Measurements from ENCODE around the gene DALRD3.

DALRD3 gene

GRCh38 chr3:49035281-49035680, 16.9 kb upstream of the DALRD3 start:
- TF ChIP-seq CTCF (IDR thresholded peaks at IDR 0.05) = no peak
- no peak overlapping the region for H3K27ac Mint-ChIP-seq
- DNase-seq = no peak
- no peak overlapping the region for H3K4me3 Mint-ChIP-seq
- H3K9me3 Mint-ChIP-seq = no peaks in the 10 kb centered on the region
- no peaks in the 10 kb centered on the region for H3K27me3 Mint-ChIP-seq (ENCODE audit: low read depth, poor library complexity)
- H3K36me3 Mint-ChIP-seq (ENCODE audit: low read depth) = peaks cover 53% of the 10 kb centered on the region
- peaks cover 16% of the 10 kb centered on the region for H3K4me1 Mint-ChIP-seq

DNA sequence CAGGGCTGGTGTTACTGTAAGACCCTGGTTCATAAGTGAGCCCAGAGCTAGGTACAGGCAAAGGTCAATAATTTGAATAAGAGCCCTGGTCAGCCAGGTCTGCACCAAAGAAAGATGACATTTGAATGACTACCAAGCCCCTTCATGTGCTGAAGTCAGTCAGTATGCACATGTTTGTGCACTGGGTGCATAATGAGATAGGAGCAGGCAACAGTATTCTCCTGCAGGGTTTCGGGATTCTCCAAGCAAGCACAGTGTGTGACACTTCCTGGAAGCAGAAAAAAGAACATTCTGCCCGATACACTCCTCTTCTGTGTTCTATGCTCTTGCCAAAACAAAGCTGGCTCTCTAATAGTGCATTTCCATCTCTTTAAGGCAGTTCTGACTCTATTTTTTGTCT, 16.3 kb upstream of the DALRD3 start:
- Mint-ChIP-seq H3K27ac (peak overlapping the region; percentile 70), H3K9me3 (no peaks in the 10 kb centered on the region), H3K4me3 (no peak overlapping the region), H3K27me3 (ENCODE audit: low read depth, poor library complexity) (no peaks in the 10 kb centered on the region), H3K4me1 (peaks cover 17% of the 10 kb centered on the region), H3K36me3 (ENCODE audit: low read depth) (peaks cover 53% of the 10 kb centered on the region)
- DNase-seq = no peak
- no peak for TF ChIP-seq CTCF (IDR thresholded peaks at IDR 0.05)

DNA sequence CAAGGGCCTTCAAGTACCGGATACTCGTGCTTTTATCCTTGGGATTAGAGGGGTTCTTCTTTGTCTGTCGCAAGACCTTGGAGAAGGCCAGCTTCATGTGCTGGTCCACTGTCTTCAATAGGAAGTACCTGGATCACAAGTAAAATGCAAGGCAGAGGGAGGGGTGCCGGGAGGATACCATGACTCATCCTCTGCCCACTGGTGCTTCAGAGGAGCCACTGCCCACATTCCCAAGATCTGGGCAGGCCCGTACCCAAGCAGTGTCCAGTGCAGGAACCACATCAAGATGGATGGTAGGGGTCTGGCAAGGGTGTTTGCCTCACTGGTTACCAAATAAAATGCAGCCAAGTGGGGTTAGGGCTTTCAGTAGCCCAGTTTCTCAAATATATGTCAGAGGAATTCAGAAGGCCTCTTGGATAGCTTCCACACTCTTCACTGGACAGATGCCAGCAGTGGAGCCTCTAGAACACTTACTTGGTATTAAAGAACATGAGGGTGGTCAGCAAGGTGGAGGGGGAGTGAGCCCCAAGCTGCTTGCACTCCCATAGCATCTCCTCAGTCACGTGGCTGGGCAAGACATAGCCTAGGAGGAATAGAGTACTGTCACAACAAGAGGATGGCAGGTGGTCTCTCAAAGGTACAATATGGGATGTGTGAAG, 14.4 kb upstream of the DALRD3 start:
- Mint-ChIP-seq H3K9me3 (no peaks in the 10 kb centered on the region), H3K27me3 (ENCODE audit: low read depth, poor library complexity) (no peaks in the 10 kb centered on the region), H3K27ac (no peak overlapping the region), H3K36me3 (ENCODE audit: low read depth) (peaks cover 59% of the 10 kb centered on the region), H3K4me3 (no peak overlapping the region), H3K4me1 (peaks cover 36% of the 10 kb centered on the region)
- DNase-seq = no peak
- TF ChIP-seq CTCF (IDR thresholded peaks at IDR 0.05) = no peak

DNA sequence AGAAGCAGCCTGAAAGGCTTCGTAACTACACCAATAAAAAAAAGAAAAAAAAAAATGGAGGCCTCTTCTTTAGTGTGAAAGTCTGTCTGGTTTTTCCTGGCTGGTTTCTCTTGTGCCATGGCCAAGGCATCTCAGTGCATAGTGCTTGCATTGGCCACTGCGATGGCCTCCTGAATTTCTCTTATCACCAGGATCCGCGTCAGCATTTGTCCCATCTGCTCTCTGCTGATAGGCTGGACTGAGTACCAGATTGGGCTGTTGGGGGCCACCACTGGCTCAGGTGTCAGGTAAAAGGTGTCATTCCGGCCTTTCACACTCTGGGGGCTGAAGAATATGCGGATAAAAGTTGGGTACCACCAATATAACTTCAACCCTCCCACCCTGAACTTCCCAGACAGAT, 11.9 kb upstream of the DALRD3 start:
- H3K27me3 Mint-ChIP-seq (ENCODE audit: low read depth, poor library complexity) = no peaks in the 10 kb centered on the region
- H3K36me3 Mint-ChIP-seq (ENCODE audit: low read depth) = peaks cover 56% of the 10 kb centered on the region

DNA sequence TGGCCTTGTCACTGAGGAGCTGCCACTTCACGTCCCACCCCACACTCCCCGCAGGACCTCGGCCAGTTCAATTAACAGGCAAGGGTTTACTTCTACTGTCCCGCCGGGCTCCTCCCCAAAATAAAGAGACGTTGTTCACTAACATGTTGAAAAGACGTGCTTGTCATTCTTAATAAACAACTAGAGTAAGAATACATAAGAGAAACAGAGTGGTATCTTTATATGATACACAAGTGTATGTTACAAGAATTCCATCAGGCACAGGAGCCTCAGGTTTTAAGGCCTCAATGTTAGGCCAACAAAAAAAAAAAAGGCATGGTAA, 11.1 kb upstream of the DALRD3 start:
- H3K27me3 Mint-ChIP-seq (ENCODE audit: low read depth, poor library complexity) = no peaks in the 10 kb centered on the region
- H3K4me1 Mint-ChIP-seq = peaks cover 39% of the 10 kb centered on the region
- no peak for DNase-seq
- no peaks in the 10 kb centered on the region for H3K9me3 Mint-ChIP-seq
- H3K36me3 Mint-ChIP-seq (ENCODE audit: low read depth) = peaks cover 56% of the 10 kb centered on the region
- peak overlapping the region; percentile 96 for H3K27ac Mint-ChIP-seq
- peak overlapping the region; percentile 95 for H3K4me3 Mint-ChIP-seq
- no peak for TF ChIP-seq CTCF (IDR thresholded peaks at IDR 0.05)

More for the DNA sequence above, 11.9 kb upstream of the DALRD3 start:
- H3K4me1 Mint-ChIP-seq = peaks cover 42% of the 10 kb centered on the region
- H3K4me3 Mint-ChIP-seq = no peak overlapping the region
- H3K27ac Mint-ChIP-seq = peak overlapping the region; percentile 51
- no peak for TF ChIP-seq CTCF (IDR thresholded peaks at IDR 0.05)
- H3K9me3 Mint-ChIP-seq = no peaks in the 10 kb centered on the region
- DNase-seq = no peak
